DOHH2 (cell line): ENCODE results near the gene SLCO3A1.

Source experiments
- H3F3A ChIP-seq: fragments of 200-600 bp; sonication (generic), shearing (Covaris generic); 2 replicates; pipeline ENCODE4 v1.6.0; 2016; ENCODE audit warnings: antibody characterized with exemption, mild to moderate bottlenecking; ENCODE audit not compliant: control insufficient read depth, insufficient read depth
- H3K27ac ChIP-seq: fragments of 200-600 bp; sonication (generic); 2 replicates; pipeline ENCODE4 v1.5.1; 2014; ENCODE audit warnings: low read depth, mild to moderate bottlenecking, low read length, moderate library complexity
- H3K27me3 ChIP-seq: fragments of 200-600 bp; sonication (generic); 2 replicates; pipeline ENCODE4 v1.6.1; 2014; ENCODE audit warnings: mild to moderate bottlenecking, low read length, mixed read lengths; ENCODE audit not compliant: control insufficient read depth
- H3K36me3 ChIP-seq: fragments of 200-600 bp; sonication (generic); 2 replicates; pipeline ENCODE4 v1.6.1; 2014; ENCODE audit warnings: mild to moderate bottlenecking, low read length, moderate library complexity, mixed read lengths; ENCODE audit not compliant: control insufficient read depth
- H3K4me1 ChIP-seq: fragments of 200-600 bp; sonication (generic); 2 replicates; pipeline ENCODE4 v1.6.1; 2014; ENCODE audit warnings: mild to moderate bottlenecking, low read length, mixed read lengths; ENCODE audit not compliant: control insufficient read depth
- H3K4me2 ChIP-seq: fragments of 200-600 bp; sonication (generic); 2 replicates; pipeline ENCODE4 v1.6.0; 2014; ENCODE audit warnings: mild to moderate bottlenecking, low read length, moderate library complexity
- H3K4me3 ChIP-seq: fragments of 200-600 bp; sonication (generic); 2 replicates; pipeline ENCODE4 v1.5.1; 2014; ENCODE audit warnings: mild to moderate bottlenecking, low read length, mixed read lengths
- H3K79me2 ChIP-seq: fragments of 200-600 bp; sonication (generic); 2 replicates; pipeline ENCODE4 v1.6.1; 2014; ENCODE audit warnings: mild to moderate bottlenecking, low read length, mixed read lengths; ENCODE audit not compliant: control insufficient read depth
- H3K9me2 ChIP-seq: fragments of 200-600 bp; sonication (generic); replicated peaks from 2 replicates; pipeline ENCODE4 v1.6.1; 2014; ENCODE audit warnings: mild to moderate bottlenecking, low read length, mixed read lengths; ENCODE audit not compliant: control insufficient read depth
- H3K9me3 ChIP-seq: fragments of 200-600 bp; sonication (generic); 2 replicates; pipeline ENCODE4 v1.6.1; 2014; ENCODE audit warnings: antibody characterized with exemption, low read length, mixed read lengths; ENCODE audit not compliant: control insufficient read depth, insufficient read depth
- H4K20me1 ChIP-seq: fragments of 200-600 bp; sonication (generic); 2 replicates; pipeline ENCODE4 v1.6.0; 2014; ENCODE audit warnings: low read depth, mild to moderate bottlenecking, antibody characterized with exemption, low read length, moderate library complexity; ENCODE audit not compliant: control insufficient read depth, insufficient read depth
- CTCF ChIP-seq: fragments of 200-600 bp; sonication (generic); IDR thresholded peaks from one replicate; pipeline ENCODE4 v1.5.1; 2014; ENCODE audit warnings: antibody characterized with exemption, mild to moderate bottlenecking, low read depth, low read length; ENCODE audit not compliant: poor library complexity, severe bottlenecking
- EZH2phosphoT487 ChIP-seq: fragments of 200-600 bp; sonication (generic); IDR thresholded peaks from 2 replicates; pipeline ENCODE4 v1.6.1; 2017; ENCODE audit warnings: borderline replicate concordance, mild to moderate bottlenecking, antibody characterized with exemption, low read length, moderate library complexity, mixed read lengths

The SLCO3A1 gene

GRCh38 chr15:92163641-92164040 is 310.1 kb downstream of the SLCO3A1 start:
- no peaks in the 10 kb centered on the region for H3K36me3 ChIP-seq
- no peak overlapping the region for H3K4me3 ChIP-seq
- H3K27ac ChIP-seq: no peak overlapping the region
- H3K9me3 ChIP-seq: no peaks in the 10 kb centered on the region
- no peaks in the 10 kb centered on the region for H3F3A ChIP-seq
- peaks cover 12% of the 10 kb centered on the region for H3K4me1 ChIP-seq
- no peaks in the 10 kb centered on the region for H3K27me3 ChIP-seq
- H4K20me1 ChIP-seq: no peaks in the 10 kb centered on the region
- H3K9me2 ChIP-seq: no peaks in the 10 kb centered on the region
- H3K4me2 ChIP-seq: no peak overlapping the region
- no peaks in the 10 kb centered on the region for H3K79me2 ChIP-seq
- TF ChIP-seq CTCF (no peak), EZH2phosphoT487 (no peak)

DNA sequence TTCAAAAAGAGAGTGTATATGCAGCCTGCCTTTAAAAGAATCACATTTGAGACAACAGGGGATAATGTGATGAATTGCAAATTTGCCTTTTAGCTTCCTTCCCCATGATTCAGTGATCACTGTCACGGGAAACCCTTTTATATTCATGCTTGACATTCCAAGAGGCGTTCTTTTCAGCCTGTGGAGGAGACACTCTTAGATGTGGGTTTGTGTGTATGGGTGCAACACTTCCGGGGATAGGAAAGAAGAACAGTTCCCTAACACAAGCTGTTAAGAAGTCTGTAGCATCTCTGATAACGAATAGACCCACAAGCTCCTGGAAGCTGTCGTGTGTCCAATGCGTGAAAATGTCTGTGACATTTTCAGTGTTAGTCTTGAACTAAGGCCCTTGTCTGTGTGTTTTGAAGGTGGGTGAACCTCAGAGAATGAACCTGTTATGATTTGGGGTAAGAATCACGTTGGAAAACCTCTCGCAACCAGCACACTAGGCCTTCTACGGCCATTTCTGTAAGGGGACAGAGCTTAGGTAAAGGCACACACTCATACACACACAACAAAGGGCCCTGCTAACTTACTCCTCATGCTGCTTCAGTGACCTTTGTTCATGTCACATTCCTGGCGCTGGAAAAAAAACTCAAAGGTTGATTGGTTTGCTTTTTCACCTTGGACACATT is 311.0 kb downstream of the SLCO3A1 start:
- H3K79me2 ChIP-seq: no peaks in the 10 kb centered on the region
- H3K27ac ChIP-seq: no peak overlapping the region
- no peaks in the 10 kb centered on the region for H3K36me3 ChIP-seq
- no peaks in the 10 kb centered on the region for H3K9me3 ChIP-seq
- no peak overlapping the region for H3K4me2 ChIP-seq
- H4K20me1 ChIP-seq: no peaks in the 10 kb centered on the region
- H3K27me3 ChIP-seq: no peaks in the 10 kb centered on the region
- peaks cover 12% of the 10 kb centered on the region for H3K4me1 ChIP-seq
- no peaks in the 10 kb centered on the region for H3F3A ChIP-seq
- TF ChIP-seq CTCF (no peak), EZH2phosphoT487 (no peak)
- H3K4me3 ChIP-seq: no peak overlapping the region
- H3K9me2 ChIP-seq: no peaks in the 10 kb centered on the region

GRCh38 chr15:92165001-92165346 is 311.5 kb downstream of the SLCO3A1 start:
- no peak overlapping the region for H3K4me2 ChIP-seq
- peaks cover 12% of the 10 kb centered on the region for H3K4me1 ChIP-seq
- H3K27ac ChIP-seq: no peak overlapping the region
- no peaks in the 10 kb centered on the region for H3K79me2 ChIP-seq
- H3K36me3 ChIP-seq: no peaks in the 10 kb centered on the region
- H3F3A ChIP-seq: no peaks in the 10 kb centered on the region
- no peak overlapping the region for H3K4me3 ChIP-seq
- H4K20me1 ChIP-seq: no peaks in the 10 kb centered on the region
- no peaks in the 10 kb centered on the region for H3K9me2 ChIP-seq
- no peaks in the 10 kb centered on the region for H3K27me3 ChIP-seq
- H3K9me3 ChIP-seq: no peaks in the 10 kb centered on the region
- TF ChIP-seq CTCF: no peak
- no peak for TF ChIP-seq EZH2phosphoT487

GRCh38 chr15:92166029-92166428 is 312.5 kb downstream of the SLCO3A1 start:
- H3K27me3 ChIP-seq: no peaks in the 10 kb centered on the region
- no peak for TF ChIP-seq CTCF
- no peak overlapping the region for H3K4me3 ChIP-seq
- H3F3A ChIP-seq: no peaks in the 10 kb centered on the region
- H3K9me2 ChIP-seq: no peaks in the 10 kb centered on the region
- no peaks in the 10 kb centered on the region for H3K79me2 ChIP-seq
- H3K4me2 ChIP-seq: no peak overlapping the region
- no peaks in the 10 kb centered on the region for H3K36me3 ChIP-seq
- peaks cover 6% of the 10 kb centered on the region for H3K4me1 ChIP-seq
- H3K9me3 ChIP-seq: no peaks in the 10 kb centered on the region
- H3K27ac ChIP-seq: no peak overlapping the region
- no peaks in the 10 kb centered on the region for H4K20me1 ChIP-seq
